GM21528 (cell line): ENCODE measurements around the gene NPIPB2.
"Not testable (repeated sequence)": the region's sequence is repeated elsewhere in the genome, so short reads cannot be mapped to it uniquely, and the experiment has no call there.

ENCODE experiments used
- ATAC-seq: cut with Tn5 transposase; IDR thresholded peaks from one replicate; pipeline ENCODE4 v1.9.1; 2021; ENCODE audit warnings: mild to moderate bottlenecking, moderate library complexity; ENCODE audit not compliant: unreplicated experiment, low FRiP score

Gene NPIPB2

GRCh38 chr16:11962978-11963377 lies 21.1 kb upstream of the NPIPB2 start:
- not testable (repeated sequence) for ATAC-seq

GRCh38 chr16:11962457-11962856 lies 20.6 kb upstream of the NPIPB2 start:
- not testable (repeated sequence) for ATAC-seq

GRCh38 chr16:11957591-11958395 lies 15.9 kb upstream of the NPIPB2 start:
- no peak for ATAC-seq

GRCh38 chr16:11956558-11956957 lies 14.7 kb upstream of the NPIPB2 start:
- ATAC-seq: no peak

- ATAC-seq: no peak
These were observed 13.9 kb upstream of the NPIPB2 start for GRCh38 chr16:11955713-11956123.

- not testable (repeated sequence) for ATAC-seq
These were observed 11.7 kb upstream of the NPIPB2 start for GRCh38 chr16:11953576-11953975.

- ATAC-seq: no peak
These were observed 8.5 kb upstream of the NPIPB2 start for GRCh38 chr16:11950388-11950787.

GRCh38 chr16:11949527-11949926 lies 7.7 kb upstream of the NPIPB2 start:
- peak; percentile 63 for ATAC-seq

GRCh38 chr16:11948819-11949218 lies 7.0 kb upstream of the NPIPB2 start:
- no peak for ATAC-seq

GRCh38 chr16:11946433-11946832 lies 4.6 kb upstream of the NPIPB2 start:
- no peak for ATAC-seq

- not testable (repeated sequence) for ATAC-seq
These were observed 14.5 kb downstream of the NPIPB2 start for GRCh38 chr16:11927350-11927749.

GRCh38 chr16:11924046-11924445 lies 17.8 kb downstream of the NPIPB2 start:
- not testable (repeated sequence) for ATAC-seq

GRCh38 chr16:11916524-11917285 lies 25.1 kb downstream of the NPIPB2 start:
- no peak for ATAC-seq

GRCh38 chr16:11915644-11916523 lies 26.0 kb downstream of the NPIPB2 start, which contains the start of gene GSPT1:
Gene GSPT1, minus strand, starts transcription at chr16:11915956. Its CDS starts 236 bp downstream, at chr16:11915720.
- peak; percentile 85 for ATAC-seq

GRCh38 chr16:11915114-11915643 lies 26.7 kb downstream of the NPIPB2 start:
- ATAC-seq: peak; percentile 41

GRCh38 chr16:11914210-11915113 lies 27.4 kb downstream of the NPIPB2 start:
- ATAC-seq: peak; percentile 7

- ATAC-seq: no peak
These were observed 28.3 kb downstream of the NPIPB2 start for GRCh38 chr16:11913425-11914079.

GRCh38 chr16:11909653-11910545 lies 31.9 kb downstream of the NPIPB2 start:
- no peak for ATAC-seq
